8988T (cell line): Measurements from ENCODE around the gene PADI3.

Source experiments
- DNase-seq: peaks from one replicate; pipeline ENCODE4 v3.0.0; 2011

PADI3 gene

DNA sequence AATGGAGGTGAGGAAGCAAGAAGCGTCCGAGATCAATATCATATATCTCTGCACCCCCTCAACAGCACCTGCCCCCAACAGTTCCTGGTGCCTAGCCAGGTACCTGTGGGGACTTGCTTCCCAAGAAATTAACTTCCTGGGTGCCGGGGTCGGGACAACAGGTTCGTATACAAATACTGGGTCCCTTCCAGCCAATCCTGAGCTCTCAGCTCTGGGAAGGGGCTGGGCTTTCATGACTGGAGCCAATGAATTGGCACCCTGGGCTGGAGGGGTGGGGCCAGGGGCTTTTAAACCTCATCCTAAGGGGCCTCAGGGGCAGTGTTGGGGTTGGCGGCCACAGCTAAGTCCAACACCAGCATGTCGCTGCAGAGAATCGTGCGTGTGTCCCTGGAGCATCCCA lies at the start of gene PADI3:
Gene PADI3 (plus strand): TSS at position 318 of the 400 bp plus-strand sequence. CDS start 40 bp downstream, at position 358.
- no peak for DNase-seq

DNA sequence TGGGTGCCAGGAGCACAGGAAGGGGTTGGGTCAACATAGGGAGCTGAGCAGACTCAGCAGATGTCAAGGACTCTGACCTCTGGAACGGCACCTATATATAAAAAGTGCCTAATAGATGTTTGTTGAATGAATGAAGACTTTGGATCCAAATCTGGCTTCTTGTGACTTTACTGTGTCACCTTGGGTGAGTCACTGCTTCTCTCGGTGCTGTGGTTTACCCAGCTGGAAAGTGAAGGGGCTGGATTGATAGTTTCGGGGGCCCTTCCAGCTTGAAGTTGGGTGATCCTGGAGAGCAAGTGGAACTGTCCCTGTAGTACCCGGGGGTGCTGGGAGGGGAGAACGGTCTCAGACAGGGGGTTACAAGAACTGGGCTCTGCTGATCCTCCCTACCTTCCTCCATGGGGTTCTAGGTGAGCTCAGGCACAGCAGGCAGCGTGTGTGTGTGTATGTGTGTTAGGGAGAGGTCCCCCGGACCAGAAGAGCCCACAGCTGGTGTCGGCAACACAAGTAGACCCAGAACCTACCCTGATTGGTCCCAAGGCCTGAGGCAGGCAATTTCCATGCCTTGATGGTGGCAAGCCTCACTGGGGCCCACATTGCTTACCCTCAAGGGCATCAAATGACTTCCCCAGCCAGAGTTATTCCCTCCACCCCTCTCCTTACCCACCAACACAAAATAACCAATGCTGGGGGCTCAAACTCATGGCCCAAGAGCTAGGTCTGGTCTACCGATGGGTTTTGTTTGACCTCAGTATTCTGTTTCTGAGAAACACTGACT lies 49.4 kb upstream of the PADI3 start:
- DNase-seq = no peak

GRCh38 chr1:17200246-17200645 lies 48.7 kb upstream of the PADI3 start:
- DNase-seq = no peak

- no peak for DNase-seq
These were observed 48.1 kb upstream of the PADI3 start for GRCh38 chr1:17200756-17201155.

DNA sequence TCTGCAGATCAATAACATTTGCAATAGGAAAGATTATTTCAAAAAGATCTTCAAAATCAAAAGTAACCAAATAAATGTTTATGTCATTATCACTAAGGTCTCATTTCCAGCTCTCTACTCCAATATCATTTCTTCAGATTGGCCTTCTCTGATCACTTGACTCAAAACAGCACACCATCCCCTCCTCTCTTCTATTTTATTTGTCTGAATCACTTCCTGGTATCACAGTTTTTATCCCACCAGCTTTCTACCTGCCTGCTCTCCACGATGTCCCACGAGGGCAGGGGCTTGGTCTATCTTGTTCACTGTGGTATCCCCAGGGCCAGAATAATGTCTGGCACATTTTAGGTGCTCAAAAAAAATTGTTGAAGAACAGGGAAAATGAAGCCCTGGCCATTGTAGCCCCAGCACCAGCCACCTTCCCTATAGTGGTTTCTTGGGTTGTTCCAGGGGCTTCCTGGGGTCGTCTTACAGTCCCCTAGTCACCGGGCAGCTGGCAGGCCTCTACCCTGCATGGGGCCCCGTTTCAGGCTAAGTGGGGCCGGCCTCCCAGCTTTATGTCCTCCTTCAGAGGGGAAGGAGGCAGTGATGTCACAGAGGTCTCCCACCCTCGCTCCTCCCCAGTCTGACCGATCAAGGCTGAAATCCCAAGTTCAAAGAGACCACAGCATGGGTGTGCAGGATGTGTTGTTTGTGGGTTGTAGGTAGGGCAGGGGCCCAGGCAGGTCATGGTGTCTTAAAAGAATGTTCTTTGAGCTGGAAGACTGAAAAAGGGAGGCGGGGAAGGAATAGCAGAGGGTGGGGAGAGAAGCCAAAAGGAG lies 47.5 kb upstream of the PADI3 start:
- no peak for DNase-seq

DNA sequence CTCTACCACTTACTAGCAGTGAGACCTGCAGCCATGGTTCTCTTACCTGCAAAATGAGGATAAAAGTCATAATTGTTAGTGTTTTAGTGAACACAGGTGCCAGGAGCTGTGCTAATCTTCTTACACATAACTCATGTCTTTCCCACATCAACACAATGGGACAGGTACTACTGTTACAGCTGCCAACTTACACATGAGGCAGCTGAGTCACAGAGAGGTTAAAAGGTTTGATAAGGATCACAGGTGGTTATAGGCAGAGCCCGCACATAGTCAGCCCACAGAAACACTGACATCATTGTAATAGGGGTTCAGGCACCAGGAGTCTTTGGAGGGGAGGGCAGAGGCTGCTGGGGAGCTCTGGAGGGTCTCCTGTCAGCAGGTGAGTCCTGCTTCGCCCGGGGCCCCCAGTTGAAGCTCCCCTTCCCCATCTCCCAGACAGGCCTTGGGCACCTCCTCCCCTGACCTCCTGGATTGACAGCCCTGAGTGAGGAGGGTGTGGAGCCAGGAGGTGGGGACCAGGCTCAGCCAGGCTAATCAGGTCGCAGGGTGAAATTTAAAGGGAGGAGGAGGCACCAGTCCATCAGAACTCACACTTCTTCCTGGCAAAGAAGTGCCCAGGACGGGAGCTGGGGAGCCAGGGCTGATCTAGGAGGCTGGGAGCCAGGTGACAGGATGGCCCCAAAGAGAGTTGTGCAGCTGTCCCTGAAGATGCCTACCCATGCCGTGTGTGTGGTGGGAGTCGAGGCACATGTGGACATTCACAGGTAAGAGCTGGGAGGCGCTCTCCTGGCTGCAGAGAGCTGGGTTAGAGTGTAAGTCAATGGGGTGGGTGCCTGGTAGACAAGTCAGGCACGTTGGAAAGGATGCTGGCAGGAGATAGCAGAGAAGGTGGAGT lies 44.1 kb upstream of the PADI3 start, which contains the start of gene PADI1:
Gene PADI1 (plus strand): TSS at position 583 of the 895 bp plus-strand sequence. CDS start 90 bp downstream, at position 673.
- DNase-seq = no peak

- no peak for DNase-seq
These were observed 43.2 kb upstream of the PADI3 start for GRCh38 chr1:17205652-17206051.

- DNase-seq = no peak
These were observed 42.7 kb upstream of the PADI3 start for GRCh38 chr1:17206196-17206595.

GRCh38 chr1:17207046-17207445 lies 41.9 kb upstream of the PADI3 start:
- DNase-seq = no peak

DNA sequence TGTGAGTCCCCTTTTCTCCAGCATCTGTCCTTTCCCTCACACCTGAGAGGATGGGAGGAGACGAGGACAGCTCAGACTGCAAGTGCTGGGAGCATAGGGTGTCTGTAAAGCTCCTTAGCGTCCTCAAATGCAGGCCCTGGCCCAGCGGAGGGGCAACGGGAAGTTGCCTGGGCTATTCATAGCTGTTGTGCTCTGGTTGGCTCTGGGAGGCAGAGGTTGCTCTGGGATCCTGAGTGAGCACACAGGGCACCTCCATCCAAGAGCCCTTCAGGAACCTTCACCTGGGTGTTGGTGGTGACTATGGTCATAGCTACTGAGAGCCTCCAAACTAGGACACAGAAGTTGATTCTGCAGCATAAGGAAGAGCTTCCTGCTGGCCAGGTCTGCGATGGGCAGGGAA lies 41.4 kb upstream of the PADI3 start:
- no peak for DNase-seq

DNA sequence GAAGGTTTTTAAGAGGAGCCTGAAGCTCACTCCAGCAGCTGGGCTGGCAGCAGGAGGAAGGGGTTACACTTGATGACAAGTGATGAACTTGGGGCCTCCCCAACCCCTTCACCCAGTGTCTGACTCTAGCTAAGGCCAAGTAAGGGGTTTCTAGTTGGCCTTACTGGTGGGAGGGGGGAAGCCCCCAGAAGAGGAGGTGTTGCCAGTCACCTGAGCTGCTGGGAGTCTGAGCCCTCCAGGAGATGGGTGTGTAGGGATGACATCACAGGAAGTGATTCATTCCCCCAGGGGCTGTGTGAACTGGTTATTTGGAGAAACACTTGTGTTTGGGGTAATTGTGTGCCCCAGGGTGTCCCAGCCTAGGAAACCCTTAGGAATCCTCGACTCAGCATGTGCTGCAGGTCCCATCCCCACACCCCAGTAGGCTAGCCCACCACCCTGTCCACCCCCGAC lies 40.9 kb upstream of the PADI3 start:
- peak; percentile 74 for DNase-seq

DNA sequence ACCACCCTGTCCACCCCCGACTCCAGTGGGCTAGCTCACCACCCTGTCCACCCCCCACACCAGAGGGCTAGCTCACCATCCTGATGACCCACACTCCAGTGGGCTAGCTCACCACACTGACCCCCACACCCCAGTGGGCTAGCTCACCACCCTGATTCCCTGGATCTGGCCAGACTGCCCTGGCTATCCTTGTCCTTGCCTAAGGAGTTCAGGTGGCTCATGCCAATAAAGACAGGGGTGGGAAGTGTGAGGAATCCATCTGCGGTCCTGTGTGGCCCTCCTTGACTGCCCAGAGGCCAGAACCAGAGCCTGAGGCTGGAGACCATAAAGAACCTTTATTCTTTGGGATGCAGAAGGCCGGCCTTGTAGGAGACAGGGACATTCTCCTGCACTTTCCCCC lies 40.4 kb upstream of the PADI3 start:
- DNase-seq = no peak

DNA sequence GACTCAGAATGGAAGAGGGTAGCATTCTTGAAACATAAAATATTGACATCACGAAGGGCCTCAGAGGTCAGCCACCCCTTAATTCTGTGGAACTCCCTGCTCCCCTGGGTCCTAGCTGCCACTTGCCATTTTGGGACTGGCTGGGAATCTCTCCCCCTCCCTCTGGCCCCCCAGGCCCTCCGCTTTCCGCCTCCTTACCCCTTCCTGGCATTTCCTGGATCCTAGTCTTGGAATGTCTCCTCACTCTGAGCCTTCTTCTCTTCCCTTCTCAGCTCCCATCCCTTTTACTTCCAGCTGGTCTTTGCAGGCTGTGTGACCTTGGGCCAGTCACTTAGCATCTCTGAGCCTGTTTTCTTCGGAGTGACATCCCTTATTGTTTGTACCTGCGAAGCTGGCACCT lies 39.5 kb upstream of the PADI3 start:
- DNase-seq = no peak

- DNase-seq = no peak
These were observed 38.7 kb upstream of the PADI3 start for GRCh38 chr1:17210176-17210575.

- DNase-seq = no peak
These were observed 37.5 kb upstream of the PADI3 start for GRCh38 chr1:17211377-17211776.

GRCh38 chr1:17212009-17212408 lies 36.9 kb upstream of the PADI3 start:
- DNase-seq = no peak

DNA sequence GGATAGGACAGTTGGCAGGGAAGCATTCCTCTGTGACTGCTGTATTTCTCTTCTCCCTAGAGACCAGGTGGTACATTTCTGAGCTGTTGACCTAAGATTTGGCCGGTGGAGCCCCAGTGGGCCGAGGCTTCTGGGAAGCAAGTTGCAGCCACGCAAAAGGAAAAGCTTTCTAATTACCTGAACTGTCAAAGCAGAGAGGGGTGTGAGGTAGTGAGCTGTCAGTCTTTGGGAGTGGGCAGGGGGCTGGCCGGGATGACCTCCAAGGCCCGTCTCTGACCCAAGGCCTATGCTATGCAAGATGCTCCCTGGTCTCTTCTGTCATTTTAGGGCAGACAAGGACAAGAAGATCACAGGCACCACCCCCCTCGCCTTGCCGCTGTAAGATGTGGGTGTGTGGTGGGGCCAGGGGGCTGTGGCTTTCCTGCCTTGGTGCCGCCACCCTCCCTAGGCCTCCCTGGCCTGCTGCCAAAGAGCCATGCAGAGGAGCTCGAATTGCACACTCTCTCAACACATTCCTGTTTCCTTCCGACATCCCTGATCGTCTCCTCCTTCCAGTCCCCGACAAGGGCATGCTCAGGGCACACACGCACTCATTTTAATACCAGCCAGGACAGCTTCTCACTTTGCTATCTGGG lies 36.3 kb upstream of the PADI3 start:
- no peak for DNase-seq

GRCh38 chr1:17213148-17213781 lies 35.6 kb upstream of the PADI3 start:
- DNase-seq = no peak

DNA sequence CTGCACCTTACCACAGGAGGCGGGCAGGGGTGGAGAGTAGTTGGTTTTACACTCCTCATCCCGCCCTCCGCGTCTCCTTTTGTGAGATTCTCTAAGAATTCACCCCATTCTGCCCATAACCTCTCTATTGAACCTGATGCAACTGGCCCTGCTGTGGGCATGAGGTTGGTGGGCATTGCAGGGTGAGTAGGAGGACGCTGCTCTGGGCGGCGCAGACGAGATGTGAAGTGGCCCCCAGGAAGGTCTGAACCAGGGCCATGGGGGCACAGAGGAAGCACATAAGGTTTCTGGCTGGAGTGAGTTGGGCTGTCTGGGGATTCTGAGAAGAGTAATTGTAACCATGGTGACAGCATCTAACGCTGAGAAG lies 35.1 kb upstream of the PADI3 start:
- DNase-seq = no peak

- DNase-seq = no peak
These were observed 33.9 kb upstream of the PADI3 start for GRCh38 chr1:17214876-17215544.

DNA sequence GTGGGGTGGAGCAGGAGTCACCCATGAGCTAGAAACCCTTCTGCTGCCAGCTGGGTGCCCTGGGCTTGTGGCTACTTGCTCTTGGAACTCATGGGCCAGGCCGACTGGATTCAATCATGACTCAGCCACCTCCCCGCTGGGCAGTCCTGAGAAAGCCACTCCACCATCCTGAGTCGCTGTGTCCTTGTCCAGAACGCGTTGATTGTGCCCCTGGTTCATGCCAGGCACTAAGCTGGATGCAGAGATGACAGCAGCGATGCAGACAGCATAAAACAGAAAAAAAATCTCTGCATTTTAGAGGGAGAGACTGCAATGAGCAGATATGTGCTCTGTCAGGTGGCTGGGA lies 33.4 kb upstream of the PADI3 start:
- no peak for DNase-seq

DNA sequence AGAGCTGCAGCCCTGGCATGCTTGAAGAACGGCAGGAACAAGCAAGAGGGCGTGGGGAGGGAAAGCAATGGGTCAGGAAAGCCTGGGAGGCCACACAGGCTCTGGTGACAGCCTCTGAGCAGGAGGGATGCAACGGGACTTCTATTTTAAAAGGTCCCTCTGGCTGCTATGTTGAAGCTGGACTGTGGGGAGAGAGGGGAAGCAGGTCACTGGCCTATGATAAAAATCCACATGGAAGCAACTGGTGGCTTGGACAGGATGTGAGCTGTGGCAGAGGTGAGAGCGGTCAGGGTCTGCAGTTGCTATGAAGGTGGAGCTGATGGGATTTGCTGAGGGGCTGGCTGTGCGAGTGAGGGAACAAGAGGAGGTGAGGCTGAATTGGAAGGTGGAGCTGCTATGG lies 32.8 kb upstream of the PADI3 start:
- DNase-seq = no peak
